GM04503 (cell line): ENCODE measurements around the gene CRTAC1.

Experiments
- DNase-seq: peaks from one replicate; pipeline ENCODE4 v3.0.0-alpha.2; 2012; ENCODE audit warnings: low read depth

CRTAC1 gene

GRCh38 chr10:97924678-97925077 is 105.7 kb downstream of the CRTAC1 start:
- no peak for DNase-seq

GRCh38 chr10:97923476-97923875 is 106.9 kb downstream of the CRTAC1 start:
- DNase-seq: no peak

GRCh38 chr10:97923057-97923456 is 107.4 kb downstream of the CRTAC1 start:
- DNase-seq: no peak

- DNase-seq: no peak
These were observed 108.2 kb downstream of the CRTAC1 start for GRCh38 chr10:97922022-97922758.

- no peak for DNase-seq
These were observed 108.8 kb downstream of the CRTAC1 start for GRCh38 chr10:97921581-97922021.

GRCh38 chr10:97920865-97921264 is 109.6 kb downstream of the CRTAC1 start:
- no peak for DNase-seq

- DNase-seq: no peak
These were observed 111.4 kb downstream of the CRTAC1 start for GRCh38 chr10:97919012-97919411.

GRCh38 chr10:97916586-97916985 is 113.8 kb downstream of the CRTAC1 start:
- DNase-seq: peak; percentile 13

- DNase-seq: no peak
These were observed 114.9 kb downstream of the CRTAC1 start for GRCh38 chr10:97915346-97916131.

- no peak for DNase-seq
These were observed 115.6 kb downstream of the CRTAC1 start for GRCh38 chr10:97914837-97915211.

GRCh38 chr10:97914171-97914836 is 116.1 kb downstream of the CRTAC1 start:
- no peak for DNase-seq

- no peak for DNase-seq
These were observed 116.8 kb downstream of the CRTAC1 start for GRCh38 chr10:97913614-97914013.

- DNase-seq: no peak
These were observed 117.2 kb downstream of the CRTAC1 start for GRCh38 chr10:97913193-97913592.

GRCh38 chr10:97911217-97911616 is 119.2 kb downstream of the CRTAC1 start:
- no peak for DNase-seq

GRCh38 chr10:97910661-97911060 is 119.8 kb downstream of the CRTAC1 start:
- DNase-seq: no peak

- no peak for DNase-seq
These were observed 122.6 kb downstream of the CRTAC1 start for GRCh38 chr10:97907830-97908229.

- no peak for DNase-seq
These were observed 123.2 kb downstream of the CRTAC1 start for GRCh38 chr10:97907211-97907610.

GRCh38 chr10:97905276-97905675 is 125.1 kb downstream of the CRTAC1 start:
- DNase-seq: no peak

- DNase-seq: no peak
These were observed 125.8 kb downstream of the CRTAC1 start for GRCh38 chr10:97904576-97904975.

GRCh38 chr10:97904018-97904381 is 126.4 kb downstream of the CRTAC1 start:
- no peak for DNase-seq

- DNase-seq: no peak
These were observed 127.0 kb downstream of the CRTAC1 start for GRCh38 chr10:97903128-97904017.

- DNase-seq: no peak
These were observed 129.0 kb downstream of the CRTAC1 start for GRCh38 chr10:97901381-97901780.
